ENCODE measurements around the gene WWOX. TPM values are rescaled to one million over a fixed set of nuclear protein-coding genes. Genes with fewer than 3 reads are reported as not detected.

Gene WWOX
- total and polyA plus RNA-seq, 2 of the 8 experiments (the other 6 are each of a cell fraction or from before 2014, with no cell fraction given): 5.4 to 16.7 TPM

- no peak for TF ChIP-seq SIN3A (conservative IDR thresholded peaks at IDR 0.05 in 1 of 2, IDR thresholded peaks at IDR 0.05 in 1 of 2; ENCODE audit: low read depth in 1 of 2, low read length in 2 of 2)
- no peak for TF ChIP-seq SUZ12 (IDR thresholded peaks at IDR 0.05; ENCODE audit: low read length)
- no peak for TF ChIP-seq KDM4A (IDR thresholded peaks at IDR 0.05; ENCODE audit: low read depth, low read length, severe bottlenecking)
- no peak for TF ChIP-seq EGR1 (IDR thresholded peaks at IDR 0.05; ENCODE audit: borderline replicate concordance, low read depth, low read length)
- TF ChIP-seq POU5F1 (IDR thresholded peaks at IDR 0.05; ENCODE audit: low read depth, low read length): no peak
- TF ChIP-seq, protein P1, sequence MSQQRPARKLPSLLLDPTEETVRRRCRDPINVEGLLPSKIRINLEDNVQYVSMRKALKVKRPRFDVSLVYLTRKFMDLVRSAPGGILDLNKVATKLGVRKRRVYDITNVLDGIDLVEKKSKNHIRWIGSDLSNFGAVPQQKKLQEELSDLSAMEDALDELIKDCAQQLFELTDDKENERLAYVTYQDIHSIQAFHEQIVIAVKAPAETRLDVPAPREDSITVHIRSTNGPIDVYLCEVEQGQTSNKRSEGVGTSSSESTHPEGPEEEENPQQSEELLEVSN (IDR thresholded peaks at IDR 0.05): no peak
- TF ChIP-seq CBX5 (IDR thresholded peaks at IDR 0.05; ENCODE audit: low read depth, low read length): no peak
Measured at GRCh38 chr16:78368121-78369102, 269.0 kb downstream of the WWOX start (continued).

Data from H1 (cell line).